Iris pigment epithelial cell (primary cell): ENCODE data around the gene IL11.

ENCODE experiments used
- DNase-seq: peaks from one replicate; pipeline ENCODE4 v3.0.0-alpha.2; 2011; ENCODE audit warnings: low read depth

IL11 gene

GRCh38 chr19:55391191-55391670, 21.0 kb upstream of the IL11 start:
- DNase-seq = no peak

DNA sequence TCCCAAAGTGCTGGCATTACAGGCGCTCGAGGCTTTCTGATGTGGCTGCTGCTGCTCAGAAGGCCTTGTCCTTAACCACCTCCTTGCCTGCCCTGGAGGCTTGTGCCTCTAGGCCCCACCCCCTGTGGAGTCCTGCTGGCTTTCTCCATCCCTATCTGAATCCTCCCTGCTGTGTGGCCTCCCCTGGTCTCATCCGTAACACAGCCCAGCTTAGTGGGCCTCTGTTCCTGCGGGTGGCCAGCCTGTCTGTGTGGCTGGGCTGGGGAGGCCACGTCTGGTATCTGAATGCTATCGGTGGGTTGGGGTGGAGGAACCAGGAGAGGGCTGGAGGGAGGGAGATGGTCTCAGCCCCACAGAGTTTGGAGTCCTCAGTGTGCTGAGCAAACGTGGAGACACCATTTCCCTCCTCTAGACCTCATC, 20.2 kb upstream of the IL11 start:
- DNase-seq = no peak

DNA sequence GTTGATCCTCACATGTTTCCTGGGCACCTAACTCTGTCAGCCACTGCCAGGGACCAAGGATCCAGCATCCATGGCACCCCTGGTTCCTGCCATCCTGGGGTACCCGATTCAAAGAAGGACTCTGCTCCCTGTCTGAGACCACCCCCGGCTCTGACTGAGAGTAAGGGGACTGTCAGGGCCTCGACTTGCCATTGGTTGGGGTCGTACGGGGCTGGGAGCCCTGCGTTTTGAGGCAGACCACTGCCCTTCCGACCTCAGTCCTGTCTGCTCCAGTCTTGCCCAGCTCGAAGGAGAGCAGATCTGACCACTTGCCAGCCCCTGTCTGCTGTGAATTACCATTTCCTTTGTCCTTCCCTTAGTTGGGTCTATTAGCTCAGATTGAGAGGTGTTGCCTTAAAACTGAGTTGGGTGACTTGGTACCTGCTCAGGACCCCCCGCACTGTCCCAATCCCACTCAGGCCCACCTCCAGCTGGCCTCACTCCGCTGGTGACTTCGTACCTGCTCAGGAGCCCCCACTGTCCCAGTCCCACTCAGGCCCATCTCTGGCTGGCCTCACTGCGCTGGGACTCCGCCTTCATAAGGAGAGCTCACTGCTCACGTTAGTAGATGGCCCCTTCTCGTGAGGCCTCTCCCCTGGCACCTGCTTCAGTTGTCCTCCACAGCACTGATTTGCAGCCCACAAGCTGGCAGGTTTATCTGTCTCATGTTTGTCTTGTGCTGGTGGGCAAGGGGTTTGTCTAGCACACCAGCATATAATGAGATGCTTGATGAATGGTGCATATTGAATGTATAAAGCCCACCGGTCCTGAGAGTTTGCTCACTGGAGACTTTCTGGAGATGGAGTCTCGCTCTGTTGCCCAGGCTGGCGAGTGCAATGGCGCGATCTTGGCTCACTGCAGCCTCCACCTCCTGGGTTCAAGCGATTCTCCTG, 19.4 kb upstream of the IL11 start:
- no peak for DNase-seq

DNA sequence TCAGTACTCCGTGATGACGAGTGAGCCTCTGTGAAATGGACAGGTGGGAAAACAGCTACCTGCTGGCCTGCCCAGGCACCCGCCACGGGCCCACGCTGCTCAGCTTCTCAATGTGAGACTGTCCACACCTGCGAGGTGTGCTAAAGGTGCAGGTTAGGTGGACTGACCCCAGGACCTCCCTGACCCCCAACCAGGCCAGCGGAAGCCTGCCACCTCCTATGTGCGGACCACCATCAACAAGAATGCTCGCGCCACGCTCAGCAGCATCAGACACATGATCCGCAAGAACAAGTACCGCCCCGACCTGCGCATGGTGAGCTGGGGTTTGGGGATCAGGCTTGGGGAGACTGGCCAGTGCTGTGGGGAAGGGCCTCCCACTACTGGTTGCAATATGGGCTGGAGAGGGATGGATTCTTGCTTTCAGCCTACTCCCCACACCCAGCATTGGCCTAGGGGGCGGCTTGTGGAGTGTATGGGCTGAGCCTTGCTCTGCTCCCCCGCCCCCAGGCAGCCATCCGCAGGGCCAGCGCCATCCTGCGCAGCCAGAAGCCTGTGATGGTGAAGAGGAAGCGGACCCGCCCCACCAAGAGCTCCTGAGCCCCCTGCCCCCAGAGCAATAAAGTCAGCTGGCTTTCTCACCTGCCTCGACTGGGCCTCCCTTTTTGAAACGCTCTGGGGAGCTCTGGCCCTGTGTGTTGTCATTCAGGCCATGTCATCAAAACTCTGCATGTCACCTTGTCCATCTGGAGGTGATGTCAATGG, 17.7 kb upstream of the IL11 start:
- no peak for DNase-seq

DNA sequence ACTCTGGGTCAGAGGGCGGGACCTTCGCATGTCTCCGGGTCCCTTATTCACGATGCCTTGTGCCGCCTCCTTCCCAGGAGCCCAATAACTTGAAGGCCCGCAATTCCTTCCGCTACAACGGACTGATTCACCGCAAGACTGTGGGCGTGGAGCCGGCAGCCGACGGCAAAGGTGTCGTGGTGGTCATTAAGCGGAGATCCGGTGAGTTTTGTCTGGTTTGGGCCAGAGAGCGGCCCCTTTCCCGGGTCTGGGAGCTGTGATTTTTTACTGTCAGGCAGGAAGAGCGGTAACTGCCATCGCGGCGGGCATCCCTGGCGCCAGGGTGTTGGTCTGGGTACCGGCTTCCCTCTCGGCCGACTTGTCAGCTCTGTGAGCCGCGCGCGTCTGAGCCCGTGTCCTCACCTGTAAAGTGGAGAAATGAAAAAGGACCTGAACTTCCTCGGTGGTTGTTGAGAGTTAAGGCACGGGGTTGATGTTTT, 16.3 kb upstream of the IL11 start:
- no peak for DNase-seq

GRCh38 chr19:55385724-55386492, 15.6 kb upstream of the IL11 start, which contains the start of gene RPL28:
Gene RPL28, plus strand, starts transcription at chr19:55385932. Its CDS starts 426 bp downstream, at chr19:55386358.
- peak; percentile 97 for DNase-seq

- peak; percentile 96 for DNase-seq
Observed at GRCh38 chr19:55384920-55385723, 14.9 kb upstream of the IL11 start.

DNA sequence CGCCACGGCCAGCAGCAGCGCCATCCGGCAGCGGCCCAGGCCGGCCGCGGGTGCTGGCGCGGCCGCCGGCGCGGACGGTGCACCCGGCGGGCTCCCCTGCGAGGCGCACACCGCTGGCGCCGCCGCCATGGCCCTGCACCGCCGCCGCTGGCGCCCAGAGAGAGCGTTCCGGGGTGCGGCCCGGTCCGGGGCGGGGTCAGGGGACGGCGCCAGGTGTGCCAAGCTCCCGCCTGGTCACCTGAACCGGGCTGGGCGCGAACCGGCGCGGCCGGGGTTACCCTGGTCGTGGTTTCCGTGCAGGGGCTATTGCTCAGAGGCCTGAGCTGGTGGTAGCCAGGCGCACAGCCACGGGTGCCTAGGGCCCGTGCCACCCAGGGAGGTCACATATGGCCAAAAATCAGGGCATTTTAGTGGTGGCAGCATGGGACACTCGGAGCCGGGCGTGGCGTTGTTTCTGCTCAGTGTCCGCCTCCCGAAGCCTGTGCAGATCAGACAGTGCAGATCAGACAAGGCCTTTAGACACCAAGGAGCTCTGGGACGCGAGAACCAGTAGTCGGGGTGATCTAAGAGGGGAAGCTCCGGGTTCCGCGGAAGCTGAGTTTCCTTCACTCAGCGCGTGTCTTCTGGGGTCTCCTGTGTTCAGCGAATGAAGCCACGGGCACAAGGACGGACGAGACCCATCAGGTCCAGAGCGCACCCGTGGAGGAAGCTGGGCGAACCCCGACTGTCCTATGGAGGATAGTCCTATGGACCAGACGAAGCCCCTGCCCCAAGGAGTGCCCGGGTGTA, 14.1 kb upstream of the IL11 start, which contains the start of gene TMEM238:
Gene TMEM238, minus strand, starts transcription at position 162 of the 789 bp plus-strand sequence. Its CDS starts 33 bp downstream, at position 129.
- DNase-seq = no peak

GRCh38 chr19:55383279-55384130, 13.2 kb upstream of the IL11 start:
- peak; percentile 81 for DNase-seq

GRCh38 chr19:55382522-55383054, 12.3 kb upstream of the IL11 start:
- no peak for DNase-seq

GRCh38 chr19:55382013-55382412, 11.8 kb upstream of the IL11 start:
- DNase-seq = no peak

DNA sequence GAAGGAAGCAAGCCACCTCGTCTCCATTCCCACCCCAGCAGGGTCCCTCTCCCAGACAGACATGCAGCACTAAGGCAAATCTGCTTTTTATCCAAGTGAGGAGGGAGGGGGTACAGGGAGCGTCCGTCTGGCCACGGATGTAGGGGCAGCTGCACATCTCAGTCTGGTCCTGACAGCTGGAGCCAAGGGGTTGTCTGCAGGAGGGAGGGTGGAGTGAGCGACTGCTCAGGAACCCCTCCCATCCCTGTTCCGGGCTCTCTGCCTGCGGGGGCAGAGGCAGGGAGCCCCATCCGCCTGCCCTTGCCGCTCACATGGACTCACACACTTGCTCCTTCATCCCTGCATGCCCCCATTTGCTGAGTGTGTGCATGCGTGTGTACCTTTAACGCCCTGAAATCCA, 8.9 kb upstream of the IL11 start:
- DNase-seq = no peak

DNA sequence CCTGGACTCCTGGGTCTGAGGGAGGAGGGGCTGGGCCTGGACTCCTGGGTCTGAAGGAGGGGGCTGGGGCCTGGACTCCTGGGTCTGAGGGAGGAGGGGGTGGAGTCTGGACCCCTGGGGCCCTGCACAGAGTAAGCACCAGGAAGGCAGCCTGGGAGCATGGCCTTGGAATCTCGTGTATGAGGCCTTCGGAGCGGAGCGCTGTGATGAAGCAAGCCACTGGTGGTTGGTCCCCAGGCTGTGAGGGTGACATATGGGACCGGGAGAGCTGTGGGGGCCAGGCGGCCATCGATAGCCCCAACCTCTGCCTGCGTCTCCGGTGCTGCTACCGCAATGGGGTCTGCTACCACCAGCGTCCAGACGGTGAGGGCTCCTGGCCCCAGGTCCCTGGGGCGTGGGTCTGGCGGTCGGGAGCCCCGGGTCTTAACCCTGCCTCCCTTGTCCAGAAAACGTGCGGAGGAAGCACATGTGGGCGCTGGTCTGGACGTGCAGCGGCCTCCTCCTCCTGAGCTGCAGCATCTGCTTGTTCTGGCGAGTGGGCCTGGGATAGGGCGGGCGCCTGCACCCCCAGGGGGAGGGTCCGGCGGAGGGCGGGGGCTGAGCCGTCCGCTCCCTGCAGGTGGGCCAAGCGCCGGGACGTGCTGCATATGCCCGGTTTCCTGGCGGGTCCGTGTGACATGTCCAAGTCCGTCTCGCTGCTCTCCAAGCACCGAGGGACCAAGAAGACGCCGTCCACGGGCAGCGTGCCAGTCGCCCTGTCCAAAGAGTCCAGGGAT, 7.3 kb upstream of the IL11 start:
- DNase-seq = no peak

GRCh38 chr19:55376241-55376933, 6.1 kb upstream of the IL11 start, which contains the start of gene TMEM190:
Gene TMEM190, plus strand, starts transcription at chr19:55376826. Its CDS starts 28 bp downstream, at chr19:55376854.
- DNase-seq = no peak

DNA sequence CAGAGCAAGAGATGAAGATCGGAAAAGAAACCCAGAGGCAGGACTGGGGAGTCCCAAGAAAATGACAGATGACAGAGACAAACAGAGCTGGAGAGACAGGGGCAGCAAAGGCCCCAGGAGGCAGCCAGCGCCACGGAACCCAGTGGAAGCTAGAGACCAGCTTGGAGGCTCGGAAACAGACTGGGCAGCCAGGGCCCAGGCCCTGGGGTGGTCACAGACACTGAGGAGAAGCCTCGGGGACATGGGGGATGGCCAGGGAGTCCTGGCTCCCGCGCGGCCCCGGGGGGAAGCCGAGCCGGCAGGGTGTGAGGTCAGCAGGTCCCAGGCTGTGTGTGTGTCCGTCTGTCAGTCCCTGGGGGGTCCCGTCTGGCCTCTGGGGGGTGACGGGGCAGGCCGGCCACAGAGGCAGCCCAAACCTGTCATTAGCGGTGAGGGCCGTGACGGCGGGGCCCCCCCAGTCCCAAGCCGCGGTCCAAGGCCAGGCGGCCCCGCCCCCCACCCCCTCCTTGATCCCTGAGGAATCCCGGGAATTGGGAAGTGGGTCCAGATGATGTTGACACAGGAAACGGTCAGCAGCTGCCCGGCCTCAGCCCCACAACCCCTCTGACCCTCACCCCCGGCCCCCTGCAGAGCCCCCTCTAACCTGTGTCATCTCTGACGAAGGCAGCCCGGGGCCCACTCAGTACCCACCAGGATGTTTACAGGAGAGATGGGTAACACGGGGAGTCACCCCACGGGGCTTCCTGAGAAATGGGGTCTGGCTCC, 3.9 kb upstream of the IL11 start:
- no peak for DNase-seq

DNA sequence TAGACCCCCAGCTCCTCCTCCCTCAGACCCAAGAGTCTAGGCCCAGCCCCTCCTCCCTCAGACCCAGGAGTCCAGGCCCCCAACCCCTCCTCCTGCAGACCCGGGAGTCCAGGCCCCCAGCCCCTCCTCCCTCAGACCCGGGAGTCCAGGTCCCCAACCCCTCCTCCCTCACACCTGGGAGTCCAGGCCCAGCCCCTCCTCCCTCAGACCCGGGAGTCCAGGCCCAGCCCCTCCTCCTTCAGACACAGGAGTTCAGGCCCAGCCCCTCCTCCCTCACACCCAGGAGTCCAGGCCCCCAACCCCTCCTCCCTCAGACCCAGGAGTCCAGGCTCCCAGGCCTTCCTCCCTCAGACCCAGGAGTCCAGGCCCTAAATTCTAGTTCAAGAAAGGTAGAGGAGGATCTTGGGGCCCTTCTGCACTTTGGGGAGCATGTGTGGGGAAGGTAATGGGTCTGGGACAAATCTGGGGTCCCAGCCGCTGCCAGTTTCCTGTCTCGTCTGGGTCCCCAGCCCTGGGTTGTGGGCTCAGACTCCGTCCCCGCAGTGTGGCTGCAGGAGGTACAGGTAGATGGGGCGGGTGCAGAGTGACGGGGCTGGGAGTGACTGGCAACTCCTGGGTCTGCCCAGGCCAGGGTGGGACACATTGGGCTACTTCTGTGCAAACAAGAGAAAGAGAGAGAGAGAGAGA, 3.2 kb upstream of the IL11 start:
- DNase-seq = no peak
